HPDE6-E6E7 (cell line): ENCODE results near the gene GMPR.
A peak's percentile ranks its signal among the peaks of the same experiment; 100 is the strongest.
"Not testable (repeated sequence)": the region's sequence is repeated elsewhere in the genome, so short reads cannot be mapped to it uniquely, and the experiment has no call there.

Source experiments
- DNase-seq: peaks from one replicate; pipeline ENCODE4 v3.0.0; 2011; ENCODE audit warnings: missing footprints; ENCODE audit errors: extremely low spot score

The GMPR gene

DNA sequence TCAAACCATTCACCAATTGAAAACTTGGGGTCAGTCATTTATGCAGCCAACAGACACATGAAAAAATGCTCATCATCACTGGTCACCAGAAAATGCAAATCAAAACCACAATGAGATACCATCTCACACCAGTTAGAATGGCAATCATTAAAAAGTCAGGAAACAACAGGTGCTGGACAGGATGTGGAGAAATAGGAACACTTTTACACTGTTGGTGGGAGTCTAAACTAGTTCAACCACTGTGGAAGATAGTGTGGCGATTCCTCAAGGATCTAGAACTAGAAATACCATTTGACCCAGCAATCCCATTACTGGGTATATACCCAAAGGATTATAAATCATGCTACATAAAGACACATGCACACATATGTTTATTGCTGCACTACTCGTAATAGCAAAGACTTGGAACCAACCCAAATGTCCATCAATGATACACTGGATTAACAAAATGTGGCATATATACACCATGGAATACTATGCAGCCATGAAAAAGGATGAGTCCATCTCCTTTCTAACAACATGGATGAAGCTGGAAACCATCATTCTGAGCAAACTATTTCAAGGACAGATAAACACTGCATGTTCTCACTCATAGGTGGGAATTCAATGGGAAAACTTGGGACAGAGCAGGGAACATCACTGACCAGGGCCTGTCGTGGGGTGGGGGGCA lies 13.2 kb upstream of the GMPR start:
- DNase-seq: not testable (repeated sequence)

DNA sequence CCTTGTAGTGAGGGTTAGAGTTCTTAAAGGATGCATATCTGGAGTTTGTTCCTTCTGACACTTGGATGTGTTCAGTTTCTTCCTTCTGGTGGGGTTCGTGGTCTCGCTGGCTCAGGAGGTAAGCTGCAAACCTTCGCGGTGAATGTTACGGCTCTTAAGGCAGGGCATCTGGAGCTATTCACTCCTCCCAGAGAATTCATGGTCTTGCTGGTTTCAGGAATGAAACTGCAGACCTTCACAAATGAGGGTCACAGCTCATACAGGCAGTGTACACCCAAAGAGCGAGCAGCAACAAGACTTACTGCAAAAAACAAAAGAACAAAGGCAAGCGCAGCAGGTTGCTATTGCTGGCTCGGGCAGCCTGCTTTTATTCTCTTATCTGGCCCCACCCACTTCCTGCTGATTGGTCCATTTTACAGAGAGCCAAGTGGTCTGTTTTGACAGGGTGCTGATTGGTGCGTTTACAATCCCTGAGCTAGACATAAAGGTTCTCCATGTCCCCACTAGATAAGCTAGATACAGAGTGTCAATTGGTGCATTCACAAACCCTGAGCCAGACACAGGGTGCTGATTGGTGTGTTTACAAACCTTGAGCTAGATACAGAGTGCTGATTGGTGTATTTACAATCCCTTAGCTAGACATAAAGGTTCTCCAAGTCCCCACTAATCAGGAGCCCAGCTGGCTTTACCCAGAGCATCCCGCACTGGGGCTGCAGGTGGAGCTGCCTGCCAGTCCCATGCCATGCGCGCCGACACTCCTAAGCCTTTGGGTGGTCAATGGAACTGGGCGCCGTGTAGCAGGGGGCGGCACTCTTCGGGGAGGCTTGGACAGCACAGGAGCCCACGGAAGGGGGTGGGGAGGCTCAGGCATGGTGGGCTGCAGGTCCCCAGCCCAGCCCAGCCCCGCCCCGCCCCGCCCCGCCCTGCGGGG lies 12.0 kb upstream of the GMPR start:
- DNase-seq: not testable (repeated sequence)

DNA sequence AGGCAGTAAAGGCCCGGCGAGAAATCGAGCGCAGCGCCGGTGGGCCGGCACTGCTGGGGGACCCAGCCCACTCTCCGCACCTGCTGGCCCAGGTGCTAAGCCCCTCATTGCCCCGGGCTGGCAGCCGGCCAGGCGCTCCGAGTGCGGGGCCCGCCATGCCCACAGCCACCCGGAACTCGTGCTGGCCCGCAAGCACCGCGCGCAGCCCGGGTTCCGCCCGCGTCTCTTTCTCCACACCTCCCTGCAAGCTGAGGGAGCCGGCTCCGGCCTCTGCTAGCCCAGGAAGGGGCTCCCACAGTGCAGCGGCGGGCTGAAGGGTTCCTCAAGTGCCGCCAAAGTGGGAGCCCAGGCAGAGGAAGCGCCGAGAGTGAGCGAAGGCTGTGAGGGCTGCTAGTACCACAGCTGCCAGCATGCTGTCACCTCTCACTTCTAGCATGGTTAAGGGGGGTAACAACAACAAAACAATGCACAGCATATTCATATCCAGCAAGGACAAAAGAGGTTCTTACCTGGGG lies 11.3 kb upstream of the GMPR start:
- no peak for DNase-seq

DNA sequence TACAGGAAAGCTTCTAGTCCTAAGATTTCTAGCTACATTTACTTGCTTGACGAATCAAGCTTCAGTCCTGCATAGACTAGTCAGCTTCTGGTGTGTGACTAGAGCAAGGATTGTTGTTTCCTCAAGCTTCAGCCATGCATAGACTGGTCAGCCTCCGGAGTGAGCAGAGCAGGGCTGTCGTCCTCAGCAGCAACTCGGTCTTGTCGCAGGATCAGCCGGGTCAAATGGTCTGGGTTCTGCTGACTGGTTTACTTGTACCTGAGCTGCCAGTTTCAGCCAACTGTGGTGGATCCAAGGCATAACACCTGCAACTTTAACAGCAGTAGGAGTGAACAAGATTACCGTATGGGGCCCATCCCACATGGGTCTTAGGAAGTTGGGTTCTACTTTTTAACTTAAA lies 10.8 kb upstream of the GMPR start:
- no peak for DNase-seq

DNA sequence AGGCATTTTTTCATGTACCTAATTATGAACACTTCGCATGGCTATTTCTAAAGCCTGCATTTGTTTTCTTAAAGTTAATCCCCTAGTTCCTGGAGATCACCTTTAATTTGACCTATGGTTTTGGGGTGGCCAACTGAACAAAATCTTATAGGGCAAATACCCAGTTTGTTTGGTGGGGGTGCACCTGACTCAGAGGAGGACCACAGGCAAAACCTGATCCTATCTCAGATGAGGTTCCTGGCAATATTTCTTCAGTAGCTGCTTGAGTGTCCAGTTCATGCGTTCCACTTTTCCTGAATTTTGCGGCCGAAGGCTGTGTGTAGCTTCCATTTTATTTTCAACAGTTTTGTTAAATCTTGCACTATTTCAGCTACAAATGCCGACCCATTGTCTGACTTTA lies 10.3 kb upstream of the GMPR start:
- DNase-seq: no peak

DNA sequence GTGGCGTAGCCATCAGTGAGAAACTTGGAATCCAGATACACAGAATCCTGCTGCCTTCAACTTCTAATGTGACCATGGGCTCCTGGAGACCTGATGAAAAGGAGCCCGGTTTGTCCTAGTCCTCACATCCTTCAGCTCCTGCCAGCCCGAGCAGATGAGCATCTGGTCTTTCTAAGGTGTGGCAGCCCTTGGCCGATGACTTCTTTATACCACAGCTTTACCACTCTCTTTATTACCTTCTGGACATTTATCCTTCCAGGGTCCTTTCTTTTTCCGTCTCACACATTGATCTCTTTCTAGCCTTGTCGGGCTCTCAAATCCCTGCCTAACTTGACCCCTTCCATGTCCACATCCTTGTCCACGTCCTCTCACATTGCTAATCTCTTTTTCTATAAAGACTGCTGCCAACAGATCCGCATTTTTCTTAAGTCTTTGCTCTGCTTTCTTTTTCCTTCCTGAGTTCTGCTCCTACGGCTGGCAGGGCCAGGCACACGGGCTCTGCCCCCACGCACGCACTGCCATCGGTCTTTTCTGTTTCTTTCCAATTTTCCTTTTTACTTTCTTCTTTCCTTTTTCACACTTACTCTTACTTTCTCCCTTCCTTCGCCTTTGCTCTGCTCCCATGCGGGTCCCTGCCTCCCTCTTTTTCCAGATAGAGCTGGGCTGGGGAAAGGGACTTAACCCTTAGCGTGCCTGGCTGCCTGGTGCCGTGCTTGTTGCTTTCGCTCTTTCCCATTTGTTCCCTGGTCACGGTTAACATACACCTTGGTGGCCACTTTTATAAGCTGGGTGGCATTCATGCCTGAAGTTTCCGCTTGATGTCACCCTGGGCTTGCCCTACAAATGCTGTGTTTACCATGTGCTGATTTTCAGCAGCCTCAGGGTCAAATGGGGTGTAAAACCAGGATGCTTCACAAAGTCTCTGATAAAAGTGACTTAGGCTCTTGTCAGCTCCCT lies 9.4 kb upstream of the GMPR start:
- no peak for DNase-seq

DNA sequence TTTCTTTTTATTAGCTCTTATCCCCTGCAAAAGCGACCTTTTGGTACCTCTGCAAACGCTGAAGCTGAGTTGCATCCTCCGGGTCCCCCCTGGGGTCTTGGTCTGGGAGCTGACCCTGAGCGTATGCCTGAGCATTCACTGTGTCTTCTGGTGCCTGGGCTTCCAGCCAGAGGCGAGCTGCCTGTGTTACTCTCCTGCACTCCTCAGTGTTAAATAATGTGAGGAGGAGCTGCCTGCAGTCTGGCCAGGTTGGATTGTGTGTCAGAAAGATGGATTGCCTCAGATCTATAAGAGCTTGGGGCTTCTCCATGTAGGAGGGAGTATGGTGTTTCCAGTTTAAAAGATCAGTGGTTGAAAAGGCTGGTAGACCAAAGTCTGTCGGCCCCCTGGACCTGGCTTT lies 8.7 kb upstream of the GMPR start:
- no peak for DNase-seq

DNA sequence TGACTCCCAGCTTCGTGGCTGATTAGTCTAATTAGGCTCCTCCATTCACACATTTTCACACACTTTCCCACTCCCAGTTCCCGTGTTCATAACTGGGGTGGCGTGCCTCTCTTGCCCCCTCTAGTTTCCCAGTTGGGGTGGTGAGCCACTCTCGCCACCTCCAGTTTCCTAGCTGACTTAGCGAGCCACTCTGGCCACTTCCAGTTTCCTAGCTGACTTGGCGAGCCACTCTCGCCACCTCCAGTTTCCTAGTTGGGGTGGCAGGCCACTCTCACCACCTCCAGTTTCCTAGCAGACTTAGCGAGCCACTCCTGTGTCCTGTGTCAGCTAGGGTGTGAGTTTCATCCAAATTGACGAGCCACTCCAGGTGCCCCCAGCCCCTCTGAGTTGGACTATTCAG lies 7.4 kb upstream of the GMPR start:
- DNase-seq: no peak

DNA sequence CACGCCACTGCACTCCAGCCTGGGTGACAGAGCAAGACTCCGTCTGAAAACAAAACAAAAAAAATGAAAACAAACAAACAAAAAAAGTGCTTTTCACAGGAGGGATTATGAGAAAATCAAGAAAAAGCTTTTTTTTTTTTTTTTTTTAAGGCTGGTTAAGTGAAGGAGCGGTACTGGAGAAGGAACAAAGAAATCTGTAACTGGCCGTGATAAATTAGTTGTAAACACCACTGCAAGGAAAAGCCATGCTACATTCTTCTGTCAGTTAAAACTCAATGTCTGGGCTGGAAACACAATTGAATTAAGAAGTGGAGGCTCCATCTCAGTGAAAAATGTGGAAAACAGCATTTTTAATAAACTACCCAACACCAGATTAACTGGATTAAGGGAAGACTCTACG lies 6.3 kb upstream of the GMPR start:
- DNase-seq: no peak

DNA sequence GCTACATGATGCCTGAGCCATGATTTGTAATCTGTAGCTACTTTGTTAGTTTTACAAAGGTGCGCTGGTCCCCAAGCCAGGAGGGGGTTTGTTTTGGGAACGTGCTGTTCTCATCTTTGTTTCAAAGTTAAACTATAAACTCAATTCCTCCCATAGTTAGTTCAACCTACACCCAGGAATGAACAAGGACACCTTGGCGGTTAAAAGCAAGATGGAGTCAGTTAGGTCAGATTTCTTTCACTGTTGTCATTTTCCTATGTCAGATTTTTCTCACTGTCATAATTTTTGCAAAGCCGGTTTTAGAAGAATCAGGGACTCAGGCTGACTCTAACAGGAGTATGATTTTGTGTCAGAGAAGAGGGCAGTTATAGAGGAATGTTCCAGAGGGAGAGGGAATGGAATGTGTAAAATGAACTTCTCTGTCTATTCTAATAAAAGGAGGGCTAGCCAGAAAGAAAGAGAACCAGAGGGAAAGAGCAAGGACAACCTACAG lies 2.3 kb upstream of the GMPR start:
- no peak for DNase-seq

DNA sequence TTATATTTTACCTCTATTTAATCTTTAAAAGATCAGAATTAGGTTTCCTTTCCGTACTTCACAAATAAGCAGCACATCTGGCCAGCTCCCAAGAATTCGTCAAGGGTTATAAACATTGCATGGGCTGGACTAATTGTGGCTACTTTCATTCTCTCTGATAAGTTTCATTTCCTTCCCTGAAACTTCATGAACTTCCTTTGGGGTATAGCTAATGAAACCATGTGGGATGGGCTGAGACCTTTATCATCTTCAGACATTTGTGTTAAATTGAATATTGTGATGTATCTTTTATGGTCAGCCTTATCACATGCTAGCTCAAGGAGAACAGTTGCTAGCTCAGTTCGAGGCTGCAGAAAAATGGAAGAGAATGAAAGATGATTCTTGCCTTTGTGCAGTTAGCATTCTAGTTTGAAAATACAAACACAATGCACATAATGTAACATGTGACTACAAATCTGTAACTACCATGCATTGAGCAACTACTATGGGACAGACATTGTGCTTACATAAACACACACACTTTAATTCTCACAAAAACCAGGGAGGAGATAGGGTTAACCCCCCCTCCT lies 1.7 kb upstream of the GMPR start:
- no peak for DNase-seq

DNA sequence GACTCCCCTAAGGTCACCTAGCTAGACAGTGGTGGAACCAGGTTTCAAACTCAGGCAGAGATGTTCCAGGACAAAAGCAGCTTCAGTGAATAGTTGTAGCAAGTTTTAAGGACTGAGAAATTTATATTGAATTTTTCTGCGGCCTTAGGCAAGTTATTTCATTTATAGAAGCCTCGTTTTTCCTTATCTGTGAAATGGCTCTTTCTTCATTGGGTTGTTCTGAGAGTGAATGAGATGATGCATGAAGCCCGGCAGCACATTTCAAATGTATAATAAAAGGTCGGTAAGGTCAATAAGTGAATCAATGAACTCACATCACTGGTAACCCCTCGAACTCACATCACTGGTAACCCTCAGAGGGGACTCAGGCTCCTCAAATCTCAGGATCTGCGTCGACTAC lies 1.1 kb upstream of the GMPR start:
- DNase-seq: no peak

DNA sequence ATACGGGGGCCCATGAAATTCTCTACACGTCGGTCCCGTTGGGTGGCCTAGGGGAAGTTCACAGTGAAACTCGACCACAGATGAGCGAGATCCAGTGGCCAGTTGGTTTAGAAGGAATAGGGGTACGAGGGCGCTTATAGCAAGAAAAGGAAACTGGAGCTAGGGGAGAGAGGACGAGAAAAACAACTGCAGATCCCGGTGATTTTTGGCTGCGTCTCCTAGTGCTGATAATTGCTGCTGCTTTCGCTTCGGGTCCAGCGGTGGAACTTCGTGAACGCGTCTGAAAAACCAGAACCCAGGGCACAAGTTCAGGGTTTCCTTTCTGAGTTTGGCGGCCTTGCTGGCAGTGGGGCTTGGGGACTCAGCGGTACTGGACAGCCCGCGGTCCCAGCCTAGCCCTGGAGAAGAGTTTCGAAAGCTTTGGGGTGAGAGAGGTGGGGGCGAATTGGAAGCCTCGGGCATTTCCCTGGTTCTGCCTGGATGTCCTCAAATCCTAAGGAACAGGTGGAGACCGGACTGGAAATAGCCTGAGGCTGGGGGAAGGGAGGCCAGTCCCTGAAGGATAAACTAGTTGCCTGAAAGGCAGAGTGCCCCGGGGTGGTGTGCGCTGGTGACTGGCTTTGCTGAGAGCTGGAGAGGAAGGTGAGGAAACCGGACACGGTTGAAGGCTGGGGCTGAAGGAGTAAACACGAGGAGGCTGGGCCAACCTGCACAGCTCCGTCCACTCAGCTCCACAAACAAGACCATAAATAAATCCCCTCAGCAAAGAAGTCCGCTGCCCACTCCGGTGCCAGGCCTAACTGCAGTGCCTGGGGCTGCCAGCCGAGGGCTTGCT lies 793 bp downstream of the GMPR start:
- peak; percentile 58 for DNase-seq

DNA sequence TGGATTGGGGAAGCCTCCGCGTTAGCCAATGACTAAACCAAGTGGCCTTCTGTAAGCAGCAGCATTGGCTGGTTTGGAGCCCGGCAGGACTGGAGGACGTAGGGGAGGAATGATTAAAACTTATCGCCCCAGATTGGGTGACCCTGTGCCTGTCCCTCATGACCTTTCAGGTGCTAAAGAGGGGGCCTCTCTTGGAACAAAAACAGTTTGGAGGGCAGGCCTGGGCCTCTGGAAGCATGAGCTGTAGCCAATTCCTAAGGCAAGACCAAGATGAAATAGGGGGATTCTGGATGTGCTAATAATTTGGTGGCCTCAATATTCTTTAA lies 1.4 kb downstream of the GMPR start:
- no peak for DNase-seq

DNA sequence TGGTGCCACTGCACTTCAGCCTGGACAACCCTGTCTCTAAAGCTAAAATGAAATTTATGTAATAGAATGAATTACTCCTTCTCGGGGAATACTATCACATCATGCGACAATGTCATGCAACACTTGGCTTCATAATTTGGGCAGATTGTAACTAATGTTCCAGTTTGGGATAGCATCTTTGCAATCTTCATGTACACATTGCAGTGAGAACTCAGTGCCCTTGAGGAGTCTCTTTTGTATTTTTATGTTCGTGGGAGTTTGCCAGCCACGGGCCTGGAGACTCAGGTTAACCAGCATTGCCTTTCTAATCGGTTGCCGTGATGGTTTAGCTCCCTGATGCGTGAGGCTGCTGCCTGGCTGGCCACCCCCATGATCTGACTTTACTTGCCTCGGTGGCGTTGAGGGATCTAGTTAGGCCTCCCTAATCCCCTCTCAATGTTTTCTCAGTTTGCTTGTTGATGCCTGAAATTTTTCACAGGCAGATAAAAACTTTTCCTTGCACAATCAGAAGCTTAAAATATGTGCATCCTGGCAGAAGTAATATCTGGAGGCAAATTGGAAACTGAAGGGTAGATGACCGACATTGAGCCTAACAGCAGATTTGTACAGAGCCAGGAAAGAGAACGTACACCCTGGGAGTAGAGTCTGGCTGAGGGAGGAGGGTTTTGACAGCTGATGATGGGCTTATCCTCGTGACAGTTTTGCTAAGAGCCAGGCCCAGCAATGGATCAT lies 2.4 kb downstream of the GMPR start:
- DNase-seq: no peak

DNA sequence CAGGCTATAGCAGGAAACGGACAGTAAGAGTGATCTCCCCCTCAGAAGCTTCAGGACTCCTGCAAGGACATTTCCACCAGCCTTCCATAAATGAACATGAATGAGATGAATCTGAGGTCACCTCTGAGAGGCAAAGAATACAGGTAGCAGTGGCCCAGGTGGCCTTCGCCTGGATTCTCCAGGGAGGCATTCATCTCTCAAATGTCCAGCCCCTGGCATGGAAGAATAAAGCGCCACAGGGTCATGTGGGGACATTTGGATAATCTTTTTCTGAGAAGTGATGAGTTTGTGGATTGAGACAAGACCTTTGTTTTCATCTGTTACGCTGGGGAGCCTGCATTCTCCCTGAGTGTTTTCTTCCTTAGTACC lies 2.9 kb downstream of the GMPR start:
- DNase-seq: no peak

DNA sequence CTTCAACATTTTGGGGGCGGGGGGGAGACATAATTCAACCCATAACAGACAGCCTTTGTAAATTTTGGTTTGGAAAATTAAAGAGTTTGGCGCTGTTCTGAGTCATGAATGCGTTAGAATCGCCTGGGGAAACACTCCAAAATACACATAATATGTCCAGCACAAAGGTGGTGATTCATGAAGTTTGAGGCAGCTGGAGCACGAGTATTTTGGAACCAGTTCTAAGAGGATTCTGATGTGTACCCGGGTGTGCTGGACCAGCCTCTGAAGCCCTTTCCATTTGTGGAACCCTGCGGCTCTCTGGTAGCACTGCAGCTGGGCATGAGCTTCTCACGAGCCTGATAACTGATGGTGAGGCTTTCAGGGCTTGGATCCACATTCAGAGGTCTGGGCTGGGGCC lies 4.7 kb downstream of the GMPR start:
- peak; percentile 35 for DNase-seq

DNA sequence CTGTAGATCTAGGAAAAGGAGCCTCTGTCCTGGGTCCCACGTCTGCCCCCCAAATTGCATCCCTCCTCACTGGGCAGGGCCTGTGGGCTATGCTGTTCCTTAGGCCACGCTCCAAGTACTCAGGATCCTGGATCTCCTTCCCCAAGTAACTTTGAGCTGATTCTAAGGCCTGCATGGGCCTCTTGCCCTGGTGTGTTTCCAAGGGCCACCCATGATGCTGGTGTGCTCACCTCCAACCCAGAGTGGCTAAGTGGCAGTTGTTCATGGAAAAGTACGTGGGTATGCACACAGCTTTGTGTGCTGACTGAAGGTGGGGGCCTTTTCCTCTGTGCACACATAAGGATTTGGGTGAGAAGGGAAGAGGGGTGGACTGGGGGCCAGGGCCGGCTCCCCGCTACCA lies 5.3 kb downstream of the GMPR start:
- DNase-seq: no peak

DNA sequence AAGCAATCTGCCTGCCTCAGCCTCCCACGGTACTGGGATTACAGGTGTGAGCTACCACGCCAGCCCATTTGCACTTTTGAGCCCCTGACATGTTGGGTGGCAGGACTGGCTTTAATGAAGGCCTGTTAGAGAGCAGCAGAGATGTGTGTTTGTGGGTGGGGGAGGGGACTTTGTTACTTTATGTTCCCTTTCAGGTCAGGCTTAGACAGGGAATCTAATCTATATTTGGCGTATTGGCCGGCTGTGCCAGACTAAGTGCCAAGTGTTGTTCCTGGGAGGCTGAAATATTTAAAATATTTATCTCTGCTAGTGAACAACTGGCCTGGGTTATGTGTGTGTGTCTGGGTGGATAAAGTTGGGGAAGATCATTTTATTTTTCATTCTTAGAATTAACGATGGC lies 6.1 kb downstream of the GMPR start:
- DNase-seq: no peak

DNA sequence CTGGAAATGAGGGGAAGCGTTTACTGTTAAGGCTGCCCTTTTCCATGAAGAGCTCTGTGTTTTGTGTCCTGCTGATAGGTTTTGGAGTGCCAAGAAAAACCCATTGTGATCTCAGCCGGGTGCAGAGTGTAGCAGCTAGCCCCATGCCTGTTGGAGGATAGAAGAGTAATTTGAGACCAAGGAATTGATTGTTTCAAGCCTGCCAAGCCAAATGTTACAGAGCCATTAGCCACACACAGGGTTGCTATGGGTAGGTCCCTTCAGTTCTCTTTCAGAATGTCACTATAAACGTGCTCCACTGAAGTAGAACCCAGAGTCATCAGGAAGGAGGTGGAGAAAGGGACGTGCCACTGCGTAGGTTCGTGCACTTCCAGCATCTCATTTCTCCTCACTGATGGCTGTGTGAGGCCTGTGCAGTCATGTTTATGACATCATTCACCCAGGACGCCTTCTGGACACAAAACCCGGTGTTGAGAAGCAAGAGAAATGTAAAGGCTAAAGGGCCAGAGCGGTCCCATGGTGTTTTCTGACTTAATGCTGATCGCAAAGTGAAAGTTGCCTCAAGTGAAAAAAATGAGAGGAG lies 6.6 kb downstream of the GMPR start:
- peak; percentile 42 for DNase-seq
